ENCODE results near the gene BCL10. TPM values are rescaled to one million over a fixed set of nuclear protein-coding genes. Genes with fewer than 3 reads are reported as not detected.

BCL10 gene
- total RNA-seq, 2 experiments from 2014 or later = 50.0 to 52.0 TPM

DNA sequence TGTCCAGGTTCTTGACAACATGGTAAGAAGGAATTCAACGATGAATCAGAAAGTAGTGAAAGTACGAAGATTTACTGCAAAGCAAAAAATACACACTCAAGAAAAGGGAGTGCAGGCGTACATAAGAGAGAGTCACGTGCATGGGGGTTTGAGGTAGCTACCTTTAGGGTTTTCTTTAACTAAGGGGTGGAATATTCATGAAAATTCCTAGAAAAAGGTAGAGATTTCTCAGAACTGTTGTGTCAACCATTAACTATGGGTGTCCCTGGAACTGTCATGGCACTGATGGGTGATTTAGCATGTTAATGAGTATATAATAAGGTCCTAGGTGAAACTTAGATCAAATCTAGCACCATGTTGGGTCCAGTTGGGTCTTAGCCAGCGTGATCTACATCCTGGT, 53.1 kb downstream of the BCL10 start:
- Mint-ChIP-seq H3K27ac (no peak overlapping the region), H3K9me3 (no peaks in the 10 kb centered on the region), H3K4me3 (no peak overlapping the region), H3K4me1 (ENCODE audit: low read depth) (no peaks in the 10 kb centered on the region), H3K36me3 (ENCODE audit: low read depth) (no peaks in the 10 kb centered on the region), H3K27me3 (peaks cover 9% of the 10 kb centered on the region)
- H3K27ac ChIP-seq (ENCODE audit: low read depth in 1 of 2, low read length in 2 of 2) = no peak overlapping the region
- H3K4me3 ChIP-seq (ENCODE audit: low read length) = no peak overlapping the region
- DNase-seq (no peak), ATAC-seq (ENCODE audit: poor library complexity) (no peak)
- POLR2A ChIA-PET = no interaction called here
- H3K4me1 ChIP-seq (ENCODE audit: insufficient read depth, low read length) = no peaks in the 10 kb centered on the region
- H3K9me3 ChIP-seq (ENCODE audit: control insufficient read depth in 1 of 2, insufficient read depth in 1 of 2, low read length in 2 of 2) = no peaks in the 10 kb centered on the region
- TF ChIP-seq, protein P1, sequence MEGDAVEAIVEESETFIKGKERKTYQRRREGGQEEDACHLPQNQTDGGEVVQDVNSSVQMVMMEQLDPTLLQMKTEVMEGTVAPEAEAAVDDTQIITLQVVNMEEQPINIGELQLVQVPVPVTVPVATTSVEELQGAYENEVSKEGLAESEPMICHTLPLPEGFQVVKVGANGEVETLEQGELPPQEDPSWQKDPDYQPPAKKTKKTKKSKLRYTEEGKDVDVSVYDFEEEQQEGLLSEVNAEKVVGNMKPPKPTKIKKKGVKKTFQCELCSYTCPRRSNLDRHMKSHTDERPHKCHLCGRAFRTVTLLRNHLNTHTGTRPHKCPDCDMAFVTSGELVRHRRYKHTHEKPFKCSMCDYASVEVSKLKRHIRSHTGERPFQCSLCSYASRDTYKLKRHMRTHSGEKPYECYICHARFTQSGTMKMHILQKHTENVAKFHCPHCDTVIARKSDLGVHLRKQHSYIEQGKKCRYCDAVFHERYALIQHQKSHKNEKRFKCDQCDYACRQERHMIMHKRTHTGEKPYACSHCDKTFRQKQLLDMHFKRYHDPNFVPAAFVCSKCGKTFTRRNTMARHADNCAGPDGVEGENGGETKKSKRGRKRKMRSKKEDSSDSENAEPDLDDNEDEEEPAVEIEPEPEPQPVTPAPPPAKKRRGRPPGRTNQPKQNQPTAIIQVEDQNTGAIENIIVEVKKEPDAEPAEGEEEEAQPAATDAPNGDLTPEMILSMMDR (IDR thresholded peaks at IDR 0.05) = no peak
- H3K27me3 ChIP-seq (ENCODE audit: control insufficient read depth in 1 of 2, insufficient read depth in 2 of 2, low read length in 2 of 2) = no peaks in the 10 kb centered on the region
- H3K36me3 ChIP-seq (ENCODE audit: insufficient read depth, low read length) = no peaks in the 10 kb centered on the region
- intact Hi-C loops (cut with DNase I, micrococcal nuclease) = no loop called here
- CTCF ChIA-PET = interaction anchor here (1.2 to 1.3 kb wide), 2 partner anchors 9 to 36 kb away, joined by 3 read pairs; partner anchors contain the start of gene C1orf52

DNA sequence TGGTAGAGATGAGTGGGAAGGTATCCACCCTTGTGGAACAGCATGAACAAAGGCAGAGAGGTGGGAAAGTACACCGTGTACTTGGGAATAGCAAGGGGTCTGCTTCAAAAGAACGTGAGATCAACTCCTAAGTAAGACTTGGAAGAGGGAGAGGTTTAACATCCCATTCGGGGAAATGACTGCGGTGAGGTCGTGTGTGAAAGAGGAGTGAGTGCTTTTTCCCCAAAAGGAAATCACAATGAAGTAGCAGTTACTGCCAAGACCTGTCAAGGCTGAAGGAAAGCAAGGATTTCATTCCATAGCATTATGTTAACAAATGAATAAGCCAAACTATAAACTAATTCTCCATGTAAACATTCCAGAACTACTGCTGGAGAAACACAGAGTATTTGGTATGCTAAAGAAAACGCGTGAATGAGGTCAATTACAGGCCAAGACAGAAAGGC, 55.7 kb downstream of the BCL10 start:
- ChIA-PET POLR2A (no interaction called here), CTCF (interaction anchor here (0.5 kb wide), 1 partner anchor 38 kb away, joined by 4 read pairs; no protein-coding TSS in a partner anchor)
- H3K36me3 ChIP-seq (ENCODE audit: insufficient read depth, low read length) = no peaks in the 10 kb centered on the region
- ATAC-seq (ENCODE audit: poor library complexity) (no peak), DNase-seq (no peak)
- intact Hi-C loops (cut with DNase I, micrococcal nuclease) = no loop called here
- no peak overlapping the region for H3K4me3 Mint-ChIP-seq
- peaks cover 26% of the 10 kb centered on the region for H3K27me3 Mint-ChIP-seq
- no peak overlapping the region for H3K27ac ChIP-seq (ENCODE audit: low read depth in 1 of 2, low read length in 2 of 2)
- no peaks in the 10 kb centered on the region for H3K4me1 Mint-ChIP-seq (ENCODE audit: low read depth)
- TF ChIP-seq, protein P1 (IDR thresholded peaks at IDR 0.05) = no peak
- H3K9me3 ChIP-seq (ENCODE audit: control insufficient read depth in 1 of 2, insufficient read depth in 1 of 2, low read length in 2 of 2) = no peaks in the 10 kb centered on the region
- no peaks in the 10 kb centered on the region for H3K36me3 Mint-ChIP-seq (ENCODE audit: low read depth)
- H3K27ac Mint-ChIP-seq = no peak overlapping the region
- H3K4me1 ChIP-seq (ENCODE audit: insufficient read depth, low read length) = no peaks in the 10 kb centered on the region
- no peaks in the 10 kb centered on the region for H3K9me3 Mint-ChIP-seq
- no peak overlapping the region for H3K4me3 ChIP-seq (ENCODE audit: low read length)
- no peaks in the 10 kb centered on the region for H3K27me3 ChIP-seq (ENCODE audit: control insufficient read depth in 1 of 2, insufficient read depth in 2 of 2, low read length in 2 of 2)

DNA sequence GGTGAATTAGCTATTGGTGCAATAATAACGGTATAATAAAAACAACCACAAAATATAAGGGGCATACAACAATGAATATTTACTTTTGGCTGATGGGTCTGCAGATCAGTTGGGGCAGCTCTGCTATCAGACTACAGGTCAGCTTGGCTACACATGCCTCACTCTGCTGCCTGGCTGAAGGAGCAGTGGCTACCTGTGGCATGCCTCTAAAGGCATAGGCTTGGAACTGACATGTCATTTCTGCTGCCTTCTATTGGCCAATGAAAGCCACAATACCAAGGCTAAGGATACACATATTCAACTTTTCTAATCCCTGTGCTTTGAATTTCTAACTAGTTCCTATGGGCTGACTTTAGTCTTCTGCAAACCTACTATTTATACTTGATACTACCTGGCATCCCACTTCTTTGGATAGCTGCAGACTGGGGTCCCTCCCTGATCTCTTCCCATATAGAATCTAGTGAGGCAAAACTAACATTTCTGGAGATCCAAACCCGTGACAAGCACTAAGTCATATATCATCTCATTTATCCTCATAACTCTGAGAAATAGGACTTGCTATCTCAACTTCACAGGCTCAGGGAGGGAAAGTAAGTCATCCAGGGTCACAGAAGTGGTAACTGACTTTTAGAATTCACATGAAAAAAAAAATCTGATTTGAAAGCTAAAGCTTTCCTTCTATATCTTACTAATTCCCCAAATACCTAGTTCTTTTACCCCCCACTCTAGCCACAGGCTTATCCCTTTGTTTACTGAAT, 56.4 kb downstream of the BCL10 start:
- H3K27ac ChIP-seq (ENCODE audit: low read depth in 1 of 2, low read length in 2 of 2) = no peak overlapping the region
- no peaks in the 10 kb centered on the region for H3K4me1 ChIP-seq (ENCODE audit: insufficient read depth, low read length)
- Mint-ChIP-seq H3K36me3 (ENCODE audit: low read depth) (no peaks in the 10 kb centered on the region), H3K9me3 (no peaks in the 10 kb centered on the region), H3K27ac (no peak overlapping the region), H3K4me1 (ENCODE audit: low read depth) (no peaks in the 10 kb centered on the region), H3K27me3 (peaks cover 31% of the 10 kb centered on the region), H3K4me3 (no peak overlapping the region)
- CTCF ChIA-PET = interaction anchor here (0.5 kb wide), 1 partner anchor 39 kb away, joined by 4 read pairs; no protein-coding TSS in a partner anchor
- H3K27me3 ChIP-seq (ENCODE audit: control insufficient read depth in 1 of 2, insufficient read depth in 2 of 2, low read length in 2 of 2) = peaks cover 0 to 4% of the 10 kb centered on the region in 2 experiments
- H3K4me3 ChIP-seq (ENCODE audit: low read length) = no peak overlapping the region
- ATAC-seq (ENCODE audit: poor library complexity) = no peak
- no peaks in the 10 kb centered on the region for H3K36me3 ChIP-seq (ENCODE audit: insufficient read depth, low read length)
- TF ChIP-seq, protein P1 (IDR thresholded peaks at IDR 0.05) = no peak
- intact Hi-C loops (cut with DNase I, micrococcal nuclease) = no loop called here
- DNase-seq = no peak
- POLR2A ChIA-PET = no interaction called here
- H3K9me3 ChIP-seq (ENCODE audit: control insufficient read depth in 1 of 2, insufficient read depth in 1 of 2, low read length in 2 of 2) = no peaks in the 10 kb centered on the region
